HepG2 (cell line): ENCODE measurements around the gene ZCCHC24.
A peak's percentile ranks its signal among the peaks of the same experiment; 100 is the strongest.

ENCODE experiments used
- ARID3A ChIP-seq: IDR thresholded peaks from 2 replicates; pipeline ENCODE4 v1.6.1; 2012; ENCODE audit warnings: low read depth, low read length, improper control_type of control experiment
- BRCA1 ChIP-seq: sonication (generic); formaldehyde crosslinking; IDR thresholded peaks from 2 replicates; pipeline ENCODE4 v1.4.0; 2020; ENCODE audit warnings: missing genetic modification reagents
- CENPX ChIP-seq: sonication (generic); formaldehyde crosslinking; IDR thresholded peaks from 2 replicates; pipeline ENCODE4 v1.9.0; 2021; ENCODE audit warnings: mild to moderate bottlenecking, missing genetic modification reagents, moderate library complexity
- CTCF ChIP-seq: sonication (generic); formaldehyde crosslinking; IDR thresholded peaks from 2 replicates; pipeline ENCODE4 v1.5.0; 2020; ENCODE audit warnings: mild to moderate bottlenecking, missing genetic modification reagents, moderate library complexity
- EZH2 ChIP-seq: conservative IDR thresholded peaks from 2 replicates; pipeline ENCODE4 v1.6.1; 2012; ENCODE audit warnings: mild to moderate bottlenecking, low read depth, low read length, moderate library complexity
- HCFC1 ChIP-seq: fragments of 150-350 bp; IDR thresholded peaks from 2 replicates; pipeline ENCODE4 v1.6.1; 2014; ENCODE audit warnings: low read depth, low read length
- MXD4 ChIP-seq: IDR thresholded peaks from 2 replicates; pipeline ENCODE4 v1.6.1; 2016; ENCODE audit warnings: mild to moderate bottlenecking, missing biosample characterization, missing genetic modification reagents
- RFX5 ChIP-seq: IDR thresholded peaks from 2 replicates; pipeline ENCODE4 v1.6.1; 2011; ENCODE audit warnings: low read depth, low read length, improper control_type of control experiment
- SAFB2 ChIP-seq: sonication (generic); formaldehyde crosslinking; IDR thresholded peaks from 2 replicates; pipeline ENCODE4 v1.5.1; 2020; ENCODE audit warnings: missing genetic modification reagents, low read depth, mild to moderate bottlenecking, borderline replicate concordance
- ZNF10 ChIP-seq: sonication (generic); formaldehyde crosslinking; IDR thresholded peaks from 2 replicates; pipeline ENCODE4 v1.4.0; 2020; ENCODE audit warnings: mild to moderate bottlenecking, low read depth, missing genetic modification reagents, borderline replicate concordance
- ZNF414 ChIP-seq: sonication (generic); formaldehyde crosslinking; IDR thresholded peaks from 2 replicates; pipeline ENCODE4 v1.5.0; 2020; ENCODE audit warnings: missing genetic modification reagents
- ZNF709 ChIP-seq: sonication (generic); formaldehyde crosslinking; IDR thresholded peaks from 2 replicates; pipeline ENCODE4 v1.5.0; 2020; ENCODE audit warnings: mild to moderate bottlenecking, missing genetic modification reagents
- ZNF768 ChIP-seq: sonication (generic); formaldehyde crosslinking; IDR thresholded peaks from 2 replicates; pipeline ENCODE4 v1.4.0; 2020; ENCODE audit warnings: missing genetic modification reagents

DNA sequence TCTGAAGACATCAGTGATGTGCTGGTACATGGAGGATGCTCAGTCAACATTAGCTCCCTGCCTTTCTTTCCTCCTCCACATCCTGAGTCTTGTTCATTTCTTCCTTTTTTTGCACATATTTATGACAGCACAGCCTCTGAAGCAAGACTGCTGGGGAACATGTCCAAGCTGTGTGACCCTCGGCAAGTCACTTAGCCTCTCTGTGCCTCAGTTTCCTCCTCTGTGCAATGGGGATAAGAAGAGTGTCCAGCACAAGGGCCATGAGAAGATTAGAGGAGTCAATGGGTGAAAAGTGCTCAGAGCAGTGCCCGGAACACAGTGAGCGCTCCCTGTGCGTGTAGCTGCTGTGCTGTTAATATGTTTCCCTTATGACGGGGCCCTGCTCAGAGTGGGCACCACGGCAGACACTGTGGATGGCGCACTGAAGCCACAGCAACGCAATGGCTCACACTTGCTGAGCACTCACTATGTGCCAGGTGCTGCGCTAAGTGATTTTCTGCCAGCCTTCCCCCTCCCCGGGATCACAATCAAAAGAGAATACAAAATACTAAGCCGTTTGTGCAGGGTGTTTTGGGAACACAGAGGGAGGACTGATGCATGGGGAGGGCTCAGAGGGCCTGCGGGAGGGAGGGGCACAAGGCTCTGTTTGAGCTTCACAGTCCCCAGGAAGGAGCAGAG, 28.7 kb downstream of the ZCCHC24 start:
- TF ChIP-seq BRCA1 (no peak), EZH2 (no peak), SAFB2 (CRISPR knock-in tag) (no peak), ZNF10 (no peak), ARID3A (no peak), RFX5 (no peak), ZNF768 (CRISPR knock-in tag) (peak; percentile 70), ZNF709 (CRISPR knock-in tag) (no peak), CENPX (CRISPR knock-in tag) (no peak), HCFC1 (no peak), ZNF414 (CRISPR knock-in tag) (no peak), CTCF (CRISPR knock-in tag) (no peak), MXD4 (CRISPR knock-in tag) (no peak)
